HepG2 (cell line): Measurements from ENCODE around the gene EEFSEC. TPM values are rescaled to one million over a fixed set of nuclear protein-coding genes. Genes with fewer than 3 reads are reported as not detected.
A peak's percentile ranks its signal among the peaks of the same experiment; 100 is the strongest.

Source experiments
- AKAP8 ChIP-seq: sonication (generic); formaldehyde crosslinking; IDR thresholded peaks from 2 replicates; pipeline ENCODE4 v1.5.1; 2020; ENCODE audit warnings: mild to moderate bottlenecking, missing genetic modification reagents
- ATF1 ChIP-seq: IDR thresholded peaks from 2 replicates; pipeline ENCODE4 v1.6.1; 2016; ENCODE audit warnings: mild to moderate bottlenecking, control low read depth
- BCL6 ChIP-seq: IDR thresholded peaks from 2 replicates; pipeline ENCODE4 v1.6.1; 2016; ENCODE audit warnings: missing genetic modification reagents, missing compliant biosample characterization
- GATA4 ChIP-seq: sonication (generic); IDR thresholded peaks from 2 replicates; pipeline ENCODE4 v1.6.1; 2016; ENCODE audit warnings: antibody characterized with exemption, low read depth, borderline replicate concordance
- GMEB2 ChIP-seq: IDR thresholded peaks from 2 replicates; pipeline ENCODE4 v1.6.1; 2016; ENCODE audit warnings: missing biosample characterization, missing genetic modification reagents, low read depth
- LBX2 ChIP-seq: sonication (generic); formaldehyde crosslinking; IDR thresholded peaks from 2 replicates; pipeline ENCODE4 v1.5.0; 2020; ENCODE audit warnings: missing genetic modification reagents, mild to moderate bottlenecking, borderline replicate concordance
- MAX ChIP-seq: IDR thresholded peaks from 2 replicates; pipeline ENCODE4 v1.6.1; 2012; ENCODE audit warnings: inconsistent platforms
- MNT ChIP-seq: fragments of 450-650 bp; IDR thresholded peaks from 2 replicates; pipeline ENCODE4 v1.6.1; 2016
- NR2F2 ChIP-seq: IDR thresholded peaks from 2 replicates; pipeline ENCODE4 v1.6.1; 2012; ENCODE audit warnings: low read depth, inconsistent platforms, borderline replicate concordance
- NR2F6 ChIP-seq, 2 experiments: IDR thresholded peaks; 2 replicates each; pipeline ENCODE4 v1.6.1; 2016; ENCODE audit warnings: antibody characterized with exemption in 1 of 2, mild to moderate bottlenecking in 1 of 2
- NR3C1 ChIP-seq: sonication (generic); formaldehyde crosslinking; IDR thresholded peaks from 2 replicates; pipeline ENCODE4 v1.4.0; 2020; ENCODE audit warnings: missing genetic modification reagents
- PAWR ChIP-seq: sonication (generic); formaldehyde crosslinking; IDR thresholded peaks from 2 replicates; pipeline ENCODE4 v1.4.0; 2020; ENCODE audit warnings: missing genetic modification reagents, mild to moderate bottlenecking, borderline replicate concordance
- RARA ChIP-seq: IDR thresholded peaks from 2 replicates; pipeline ENCODE4 v1.6.1; 2016; ENCODE audit warnings: missing genetic modification reagents, missing compliant biosample characterization
- RBFOX2 ChIP-seq: fragments of 200-400 bp; formaldehyde crosslinking; IDR thresholded peaks from 2 replicates; pipeline ENCODE4 v1.6.1; 2017; ENCODE audit warnings: low read depth, mild to moderate bottlenecking, low read length
- SMAD3 ChIP-seq: sonication (generic); formaldehyde crosslinking; IDR thresholded peaks from 2 replicates; pipeline ENCODE4 v1.4.0; 2020; ENCODE audit warnings: missing genetic modification reagents
- TGIF2 ChIP-seq: IDR thresholded peaks from 2 replicates; pipeline ENCODE4 v1.6.1; 2016; ENCODE audit warnings: control low read depth, missing compliant biosample characterization
- ZFP82 ChIP-seq: sonication (generic); formaldehyde crosslinking; IDR thresholded peaks from 2 replicates; pipeline ENCODE4 v1.5.1; 2020; ENCODE audit warnings: mild to moderate bottlenecking, missing genetic modification reagents, borderline replicate concordance
- ZNF207 ChIP-seq: fragments of 450-650 bp; IDR thresholded peaks from 2 replicates; pipeline ENCODE4 v1.6.1; 2016; ENCODE audit warnings: antibody characterized with exemption, borderline replicate concordance
- ZNF274 ChIP-seq: sonication (generic); formaldehyde crosslinking; IDR thresholded peaks from 2 replicates; pipeline ENCODE4 v1.5.1; 2020; ENCODE audit warnings: mild to moderate bottlenecking, missing genetic modification reagents
- ZNF326 ChIP-seq: sonication (generic); formaldehyde crosslinking; IDR thresholded peaks from 2 replicates; pipeline ENCODE4 v1.4.0; 2020; ENCODE audit warnings: missing genetic modification reagents, borderline replicate concordance
- ZNF451 ChIP-seq: sonication (generic); formaldehyde crosslinking; IDR thresholded peaks from 2 replicates; pipeline ENCODE4 v1.5.0; 2020; ENCODE audit warnings: mild to moderate bottlenecking, missing genetic modification reagents
- ZNF652 ChIP-seq: IDR thresholded peaks from 2 replicates; pipeline ENCODE4 v1.6.1; 2016; ENCODE audit warnings: low read depth, borderline replicate concordance
- ZNF746 ChIP-seq: sonication (generic); formaldehyde crosslinking; IDR thresholded peaks from 2 replicates; pipeline ENCODE4 v1.8.0; 2022; ENCODE audit warnings: mild to moderate bottlenecking, missing genetic modification reagents
- ZNF75D ChIP-seq: sonication (generic); formaldehyde crosslinking; IDR thresholded peaks from 2 replicates; pipeline ENCODE4 v1.8.1; 2023; ENCODE audit warnings: missing genetic modification reagents, mild to moderate bottlenecking, borderline replicate concordance
- ZSCAN21 ChIP-seq: sonication (generic); formaldehyde crosslinking; IDR thresholded peaks from 2 replicates; pipeline ENCODE4 v1.8.0; 2022; ENCODE audit warnings: mild to moderate bottlenecking, missing genetic modification reagents, moderate library complexity, borderline replicate concordance
- polyA plus RNA-seq, 8 experiments: library from polyadenylated mRNA; depleted of rRNA in 3 of 8; stranded (reverse) in 7 of 8; unstranded in 1 of 8; fragments of >200 nt; fragmentation: Illumina TruSeq in 4 of 8; extraction: Trizol in 4 of 8; gene quantifications; 2 replicates each; pipeline versions ENCODE4 v1.2.1 to v1.2.3, GENCODE V29; 2011 to 2016; ENCODE audit warnings: low read depth in 4 of 8, missing spikeins in 1 of 8, mixed read lengths in 1 of 8; ENCODE audit not compliant: insufficient read depth in 1 of 8
- total RNA-seq, 5 experiments: library from RNA; depleted of rRNA; stranded (reverse); fragments of >200 nt; fragmentation: Illumina TruSeq; extraction: Trizol; gene quantifications; 2 replicates each; pipeline ENCODE4 v1.2.3, GENCODE V29; 2016; ENCODE audit warnings: low read depth in 1 of 5

Gene EEFSEC
- total and polyA plus RNA-seq, 2 of the 13 experiments (the other 11 are each of a cell fraction or from before 2014, with no cell fraction given) = 6.4 to 24.2 TPM

- TF ChIP-seq MNT (no peak), MAX (no peak), LBX2 (no peak), ZNF75D (no peak), AKAP8 (CRISPR knock-in tag) (no peak), GMEB2 (CRISPR knock-in tag) (no peak), TGIF2 (CRISPR knock-in tag) (no peak), NR2F2 (peak; percentile 77), ZNF746 (no peak), ZSCAN21 (no peak), BCL6 (peak; percentile 92), ZNF274 (CRISPR knock-in tag) (no peak), SMAD3 (CRISPR knock-in tag) (no peak), RARA (CRISPR knock-in tag) (peak; percentile 50), ZNF652 (CRISPR knock-in tag) (no peak), NR2F6 (IDR thresholded peaks at IDR 0.05) (peak; percentile 71), NR2F6 (CRISPR knock-in tag; IDR thresholded peaks at IDR 0.05) (peak; percentile 66), ZFP82 (no peak), ZNF451 (CRISPR knock-in tag) (no peak), NR3C1 (CRISPR knock-in tag) (no peak), PAWR (CRISPR knock-in tag) (no peak), ZNF207 (no peak), ATF1 (CRISPR knock-in tag) (no peak), ZNF326 (CRISPR knock-in tag) (no peak), RBFOX2 (no peak), GATA4 (no peak)
Measured at GRCh38 chr3:128338536-128339330, 185.5 kb downstream of the EEFSEC start (continued).
